Colonic mucosa (tissue), 4 donors: Measurements from ENCODE around the gene MIDN. TPM values are rescaled to one million over a fixed set of nuclear protein-coding genes. Genes with fewer than 3 reads are reported as not detected.
A peak's percentile ranks its signal among the peaks of the same experiment; 100 is the strongest.
"Not testable (repeated sequence)": the region's sequence is repeated elsewhere in the genome, so short reads cannot be mapped to it uniquely, and the experiment has no call there.

Experiments
- DNase-seq: peaks from one replicate; pipeline ENCODE4 v3.0.0-alpha.2; 2020
- H3K27ac ChIP-seq: fragments of 200-600 bp; one replicate; pipeline ENCODE4 v1.8.0; 2021
- H3K27me3 ChIP-seq: fragments of 200-600 bp; one replicate; pipeline ENCODE4 v1.8.0; 2021
- H3K36me3 ChIP-seq: fragments of 200-600 bp; one replicate; pipeline ENCODE4 v1.8.0; 2021
- H3K4me1 ChIP-seq: fragments of 200-600 bp; one replicate; pipeline ENCODE4 v1.8.0; 2021; ENCODE audit warnings: mild to moderate bottlenecking
- H3K4me3 ChIP-seq: fragments of 200-600 bp; one replicate; pipeline ENCODE4 v1.8.0; 2021
- H3K9ac ChIP-seq, 2 donors: one replicate each; pipeline ENCODE4 v1.7.0; 2013; ENCODE audit warnings: control low read depth in 2 of 2, low read depth in 2 of 2, low read length in 2 of 2
- H3K9me3 ChIP-seq: fragments of 200-600 bp; one replicate; pipeline ENCODE4 v1.8.0; 2021
- CTCF ChIP-seq: fragments of 200-600 bp; IDR thresholded peaks from one replicate; pipeline ENCODE4 v1.8.0; 2022; ENCODE audit warnings: antibody characterized with exemption, mild to moderate bottlenecking
- intact Hi-C: fragments of 100-400 bp; cut with DNase I; formaldehyde crosslinking; loops from one replicate; pipeline ENCODE4 v1.14.1; 2022
- total RNA-seq, 2 donors: library from RNA; stranded (reverse); fragmentation: NEBNext Ultra II Directional in 1 of 2; extraction: Animal tissue kit (Norgen Biotek cat#: 25700) in 1 of 2; gene quantifications; one replicate each; pipeline ENCODE4 v1.2.1, GENCODE V29; 2021
- donor health status: healthy.
- donor health status: DM: no; HTN: no; CAD: no.
- donor health status: DM: no; HTN: no; CAD: no.

Gene MIDN
- total RNA-seq, 2 donors from 2014 or later: 172 to 177 TPM

DNA sequence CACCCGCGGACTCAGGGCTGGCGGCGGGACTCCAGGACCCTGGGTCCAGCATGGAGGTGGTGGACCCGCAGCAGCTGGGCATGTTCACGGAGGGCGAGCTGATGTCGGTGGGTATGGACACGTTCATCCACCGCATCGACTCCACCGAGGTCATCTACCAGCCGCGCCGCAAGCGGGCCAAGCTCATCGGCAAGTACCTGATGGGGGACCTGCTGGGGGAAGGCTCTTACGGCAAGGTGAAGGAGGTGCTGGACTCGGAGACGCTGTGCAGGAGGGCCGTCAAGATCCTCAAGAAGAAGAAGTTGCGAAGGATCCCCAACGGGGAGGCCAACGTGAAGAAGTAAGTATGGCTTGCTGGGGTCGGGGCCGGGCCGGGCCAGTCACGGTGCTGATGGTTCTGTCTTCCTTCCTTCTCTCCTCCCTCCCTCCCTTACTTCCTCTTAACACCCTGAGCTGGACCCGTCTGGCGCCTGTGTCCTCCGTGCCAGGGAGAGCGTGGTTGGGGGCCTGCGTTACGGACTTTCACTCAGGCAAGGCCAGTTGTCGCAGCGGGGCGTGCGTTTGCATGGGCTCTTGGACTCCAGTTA lies 41.4 kb upstream of the MIDN start:
- no peak for TF ChIP-seq CTCF
- peak overlapping the region; percentile 87 for H3K4me3 ChIP-seq
- intact Hi-C loops: no loop called here
- peaks cover 25% of the 10 kb centered on the region for H3K4me1 ChIP-seq
- H3K27me3 ChIP-seq: no peaks in the 10 kb centered on the region
- H3K9ac ChIP-seq: peak overlapping the region; percentile 88 to 91
- H3K9me3 ChIP-seq: no peaks in the 10 kb centered on the region
- peak overlapping the region; percentile 83 for H3K27ac ChIP-seq
- DNase-seq: peak; percentile 63
- no peaks in the 10 kb centered on the region for H3K36me3 ChIP-seq

- peak; percentile 90 for DNase-seq
- H3K9me3 ChIP-seq, H3K36me3 ChIP-seq, H3K27me3 ChIP-seq, intact Hi-C loops: not testable (repeated sequence)
- peaks cover 30% of the 10 kb centered on the region for H3K4me1 ChIP-seq
- H3K9ac ChIP-seq: peak overlapping the region in 1 of 2 donors; percentile 26
- H3K27ac ChIP-seq: peak overlapping the region; percentile 83
- peak overlapping the region; percentile 1 for H3K4me3 ChIP-seq
These were observed 39.6 kb upstream of the MIDN start for GRCh38 chr19:1208830-1209229.

- no peak for DNase-seq
- Histone ChIP-seq H3K36me3 (no peaks in the 10 kb centered on the region), H3K9ac (peak overlapping the region in 1 of 2 donors; percentile 59), H3K27me3 (no peaks in the 10 kb centered on the region), H3K4me1 (peaks cover 25% of the 10 kb centered on the region), H3K9me3 (no peaks in the 10 kb centered on the region), H3K27ac (no peak overlapping the region), H3K4me3 (no peak overlapping the region)
- TF ChIP-seq CTCF: no peak
- intact Hi-C loops: no loop called here
These were observed 38.2 kb upstream of the MIDN start for GRCh38 chr19:1210227-1210538.

GRCh38 chr19:1211494-1212234 lies 36.7 kb upstream of the MIDN start:
- no peaks in the 10 kb centered on the region for H3K27me3 ChIP-seq
- intact Hi-C loops: no loop called here
- no peak for TF ChIP-seq CTCF
- H3K9me3 ChIP-seq: no peaks in the 10 kb centered on the region
- no peak overlapping the region for H3K27ac ChIP-seq
- H3K9ac ChIP-seq: peak overlapping the region in 1 of 2 donors; percentile 19
- H3K4me3 ChIP-seq: no peak overlapping the region
- no peaks in the 10 kb centered on the region for H3K36me3 ChIP-seq
- peaks cover 25% of the 10 kb centered on the region for H3K4me1 ChIP-seq
- no peak for DNase-seq

DNA sequence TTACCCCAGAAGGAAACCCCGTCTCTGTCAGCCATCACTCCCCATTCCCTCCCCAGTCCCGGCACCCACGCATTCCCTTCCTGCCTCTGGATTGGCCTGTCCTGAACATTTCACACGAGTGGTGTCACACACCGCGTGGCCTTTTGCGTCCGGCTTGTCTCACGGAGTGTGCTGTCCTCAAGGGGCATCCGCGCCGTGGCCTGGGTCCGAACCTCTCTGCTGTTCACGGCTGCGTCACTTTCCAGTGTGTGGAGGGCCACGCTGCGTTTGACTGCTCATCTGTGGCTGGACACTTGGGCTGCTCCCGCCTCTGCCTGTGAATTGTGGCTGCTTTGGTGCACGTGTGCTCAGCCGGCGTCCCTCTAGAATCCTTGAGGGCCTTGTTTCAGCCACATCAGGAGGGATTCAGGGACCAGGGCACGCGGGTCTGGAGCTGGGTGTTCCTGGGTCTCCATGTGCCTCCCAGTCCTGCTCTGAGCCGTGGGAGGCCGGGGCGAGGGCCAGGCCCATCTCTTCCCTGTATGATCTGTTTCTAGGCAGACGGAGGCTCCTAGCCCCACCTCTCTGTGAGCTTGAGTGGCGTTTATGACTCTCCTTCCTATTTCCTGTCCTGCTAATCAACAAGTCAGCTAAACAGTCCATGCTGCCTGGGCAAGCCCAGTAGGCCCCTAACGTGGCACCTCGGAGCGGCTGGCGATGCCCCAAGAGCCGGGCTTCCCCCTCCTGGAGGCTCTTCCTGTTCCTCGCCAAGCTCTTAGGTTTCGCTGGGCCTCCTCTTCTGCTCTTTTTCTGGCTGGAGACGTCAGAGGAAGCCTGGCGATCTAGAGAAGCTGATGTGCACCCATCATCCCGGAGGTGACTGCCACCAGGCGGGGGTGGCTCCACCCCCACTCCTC lies 34.7 kb upstream of the MIDN start:
- intact Hi-C loops: no loop called here
- no peak overlapping the region for H3K4me3 ChIP-seq

More for the DNA sequence above, 34.7 kb upstream of the MIDN start:
- peak overlapping the region; percentile 70 to 82 for H3K9ac ChIP-seq
- H3K36me3 ChIP-seq: no peaks in the 10 kb centered on the region
- TF ChIP-seq CTCF: no peak
- peaks cover 25% of the 10 kb centered on the region for H3K4me1 ChIP-seq
- DNase-seq: peak; percentile 78
- no peaks in the 10 kb centered on the region for H3K27me3 ChIP-seq
- peak overlapping the region; percentile 72 for H3K27ac ChIP-seq
- H3K9me3 ChIP-seq: no peaks in the 10 kb centered on the region
